GM21737 (cell line): ENCODE results near the gene DCT.
"Not testable (repeated sequence)": the region's sequence is repeated elsewhere in the genome, so short reads cannot be mapped to it uniquely, and the experiment has no call there.

Experiments
- ATAC-seq: cut with Tn5 transposase; IDR thresholded peaks from one replicate; pipeline ENCODE4 v1.9.1; 2021; ENCODE audit warnings: mild to moderate bottlenecking, moderate library complexity; ENCODE audit not compliant: unreplicated experiment

Gene DCT

DNA sequence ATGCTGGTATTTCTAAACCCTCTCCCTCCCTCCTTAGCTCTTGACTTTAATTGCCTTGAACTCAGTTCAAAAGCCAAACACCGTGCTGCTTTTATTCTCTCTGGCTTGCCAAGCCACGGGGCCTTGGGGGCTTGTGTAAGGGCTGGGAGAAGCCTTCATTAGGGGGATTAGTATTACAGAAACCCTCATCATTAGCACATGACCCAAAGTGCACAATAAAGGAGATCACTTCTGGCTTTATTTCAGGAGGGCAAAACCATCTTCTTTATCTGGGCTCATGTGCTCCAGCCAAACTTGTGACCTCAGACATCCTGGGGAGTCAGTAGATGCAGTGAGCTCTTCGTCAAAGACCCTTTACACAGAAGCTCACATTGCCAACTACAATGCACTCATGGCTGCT, at the start of gene DCT:
TSS of gene DCT (minus strand) at position 67 of the 400 bp plus-strand sequence. CDS start 427 bp downstream, outside the sequence.
- ATAC-seq, result no peak

DNA sequence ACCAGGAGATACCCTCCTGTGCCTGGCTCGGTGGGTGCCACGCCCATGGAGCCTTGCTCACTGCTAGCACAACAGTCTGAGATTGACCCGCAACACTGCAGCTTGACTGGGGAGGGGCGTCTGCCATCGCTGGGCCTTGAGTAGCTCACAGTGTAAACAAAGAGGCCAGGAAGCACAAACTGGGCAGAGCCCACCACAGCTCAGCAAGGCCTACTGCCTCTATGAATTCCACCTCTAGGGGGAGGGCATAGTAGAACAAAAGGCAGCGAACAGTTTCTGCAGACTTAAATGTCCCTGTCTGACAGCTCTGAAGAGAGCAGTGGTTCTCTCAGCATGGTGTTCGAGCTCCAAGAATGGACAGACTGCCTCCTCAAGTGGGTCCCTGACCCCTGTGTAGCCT, 47.5 kb upstream of the DCT start:
- not testable (repeated sequence) for ATAC-seq

DNA sequence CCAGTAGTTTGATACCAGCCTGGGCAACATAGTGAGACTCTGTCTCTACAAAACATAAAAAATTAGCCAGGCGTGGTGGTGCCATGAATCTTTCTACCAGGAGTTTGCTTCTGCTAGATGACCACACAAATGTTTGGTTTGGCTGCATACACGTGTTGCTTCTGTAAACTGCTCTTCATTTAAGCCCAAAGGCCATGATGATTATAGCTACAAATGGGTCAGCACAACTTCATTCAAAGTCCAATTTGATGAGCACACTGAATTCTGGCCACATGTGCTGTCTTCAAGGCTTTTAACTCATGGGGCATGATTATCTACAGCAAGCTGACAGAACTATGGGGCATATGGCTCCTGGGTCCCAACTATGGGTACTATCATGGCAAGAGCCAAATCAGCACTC, 46.3 kb upstream of the DCT start:
- no peak for ATAC-seq

DNA sequence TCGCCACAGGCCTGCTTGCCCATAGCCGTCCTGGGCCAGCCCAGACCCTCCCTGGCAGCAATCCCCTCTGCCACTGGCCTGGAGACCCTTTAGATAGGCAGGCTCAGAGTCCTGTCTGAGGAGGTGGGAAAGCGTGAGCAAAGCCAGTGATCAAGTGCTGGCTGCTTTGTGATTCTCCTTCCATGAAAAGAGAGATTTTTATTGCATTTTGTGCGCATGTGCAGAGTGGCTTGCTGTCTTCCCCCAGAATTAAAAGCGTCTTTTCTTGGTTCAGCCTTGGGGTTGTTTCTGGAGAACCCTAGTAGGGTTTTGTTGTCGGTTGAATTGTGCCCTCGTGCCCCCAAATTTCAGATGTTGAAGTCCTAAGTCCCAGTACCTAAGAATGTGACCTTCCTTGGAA, 44.9 kb upstream of the DCT start:
- ATAC-seq, result no peak

DNA sequence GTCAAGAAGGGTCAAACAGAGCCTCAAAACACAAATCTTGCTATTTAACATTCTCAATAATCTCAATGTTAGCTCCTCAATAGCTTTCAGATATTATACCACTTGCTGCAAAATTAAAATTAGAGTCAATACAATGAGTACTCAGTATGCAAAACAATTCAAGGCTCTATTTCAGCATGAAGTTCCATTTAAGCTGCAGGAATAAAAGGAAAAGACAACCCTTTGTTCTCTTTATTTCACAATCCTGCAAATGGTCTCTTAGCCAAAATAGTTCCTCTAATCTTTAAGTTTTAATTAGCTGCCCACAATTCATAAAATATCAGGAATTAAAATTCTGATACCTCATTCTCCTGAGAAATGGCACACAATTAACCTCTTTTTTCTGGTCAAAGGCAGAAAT, 40.5 kb upstream of the DCT start:
- ATAC-seq, result no peak

DNA sequence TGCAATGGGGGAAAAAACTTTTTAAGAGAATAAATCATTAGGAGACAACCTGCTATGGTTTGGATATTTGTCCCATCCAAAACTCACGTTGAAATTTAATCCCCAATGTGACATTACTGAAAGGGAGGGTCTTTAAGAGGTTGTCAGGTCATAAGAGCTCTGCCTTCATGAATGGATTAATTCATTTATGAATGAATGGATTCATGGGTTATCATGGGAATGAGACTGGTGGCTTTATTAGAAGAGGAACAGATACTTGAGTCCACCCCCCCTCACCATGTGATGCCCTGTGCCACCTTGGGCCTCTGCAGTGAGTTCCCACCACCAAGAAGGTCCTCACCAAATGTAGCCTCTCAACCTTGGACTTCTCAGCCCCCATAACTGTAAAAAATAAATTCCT, 37.0 kb upstream of the DCT start:
- no peak for ATAC-seq

DNA sequence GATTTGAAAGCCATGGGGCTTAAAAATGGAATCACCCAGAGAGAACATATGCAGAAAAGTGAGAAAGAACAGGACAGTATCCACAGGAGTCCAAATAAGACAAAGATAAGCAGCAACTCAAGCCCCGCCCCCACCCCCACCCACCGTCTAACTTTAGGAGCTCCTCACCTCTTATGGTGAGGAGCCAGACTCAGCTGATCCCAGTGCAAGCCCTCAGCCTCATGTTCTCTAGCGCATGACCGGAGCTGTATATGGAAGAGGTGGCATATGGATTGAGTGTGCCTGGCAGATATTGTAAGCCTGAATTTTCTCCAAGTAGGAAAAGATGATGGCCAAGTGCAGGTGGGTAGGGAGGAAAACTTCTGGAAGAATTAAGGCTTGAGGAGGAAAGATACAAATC, 36.4 kb upstream of the DCT start:
- ATAC-seq, result no peak

DNA sequence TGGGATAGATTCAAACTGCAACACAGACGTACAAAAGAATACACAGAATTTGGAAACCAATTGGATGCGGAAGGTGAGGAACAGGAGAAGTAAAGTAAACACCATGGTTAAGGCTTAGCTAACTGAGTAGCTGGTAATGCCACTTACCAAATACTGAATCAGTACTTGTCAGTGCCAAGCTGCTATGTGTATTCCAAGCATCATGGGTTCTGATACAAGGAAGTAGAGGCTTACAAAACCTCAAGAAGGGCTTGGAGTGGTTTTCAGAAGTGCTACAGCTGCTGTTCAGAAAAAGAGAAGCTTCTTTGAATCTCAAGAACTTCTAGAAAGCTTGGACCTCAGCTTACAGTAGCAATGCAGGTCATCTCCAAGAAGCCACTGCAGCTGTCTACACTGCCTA, 35.9 kb upstream of the DCT start:
- ATAC-seq, result no peak

DNA sequence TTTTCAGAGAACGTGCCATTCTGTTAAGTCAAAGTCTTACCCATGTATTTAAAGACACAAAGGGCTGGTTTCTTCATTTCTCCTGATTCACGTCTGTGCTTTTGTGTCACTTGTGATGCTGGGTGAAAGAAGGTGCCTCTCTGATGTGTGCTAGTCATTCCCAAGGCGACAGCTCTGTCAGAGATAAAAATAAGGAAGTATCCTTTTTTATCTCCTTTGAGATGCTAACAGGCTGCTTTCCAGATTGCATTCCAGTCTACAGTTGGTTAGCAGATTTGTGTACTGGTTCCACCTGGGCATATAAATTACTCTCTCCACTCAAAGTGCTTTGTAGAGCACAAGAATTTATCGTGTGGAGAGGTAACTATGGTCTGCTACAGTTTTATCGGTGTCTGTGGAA, 33.5 kb upstream of the DCT start:
- ATAC-seq, result no peak

DNA sequence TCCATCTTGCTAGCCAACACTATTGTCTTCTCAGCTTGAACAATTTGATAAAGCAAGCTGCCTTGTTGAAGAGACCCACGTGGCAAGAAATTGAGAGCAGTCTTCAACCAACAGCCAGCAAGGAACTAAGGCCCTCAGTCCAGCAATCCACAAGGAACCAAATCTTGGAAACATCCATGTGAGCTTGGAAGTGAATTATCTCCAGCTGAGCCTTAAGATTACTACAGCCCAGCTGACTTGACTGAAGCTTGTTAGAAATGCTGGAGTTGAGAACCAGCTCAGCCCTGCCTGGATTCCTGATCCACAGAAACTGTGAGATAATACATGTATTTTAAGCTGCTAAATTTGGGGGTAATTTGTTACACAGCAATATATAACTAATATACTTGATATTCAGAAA, 26.2 kb upstream of the DCT start:
- no peak for ATAC-seq

DNA sequence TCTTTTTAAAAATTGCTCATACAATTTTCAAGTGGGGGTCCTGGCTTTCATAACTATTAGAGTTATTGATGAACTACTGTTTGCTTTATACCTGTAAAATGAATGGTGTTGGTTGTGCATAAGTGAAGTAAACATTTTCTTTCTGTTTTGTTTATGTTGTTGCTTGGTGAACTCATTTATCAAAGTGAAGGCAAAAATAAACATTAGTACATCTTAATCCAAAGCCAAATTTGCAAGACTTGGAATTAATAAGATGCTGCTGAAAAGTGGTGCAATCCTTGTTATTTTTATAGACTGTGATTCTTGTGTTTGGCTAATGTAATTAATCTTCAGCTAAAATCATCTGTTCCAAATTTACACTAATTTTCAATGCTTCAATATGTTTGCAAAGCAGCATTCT, 24.4 kb upstream of the DCT start:
- ATAC-seq, result no peak

DNA sequence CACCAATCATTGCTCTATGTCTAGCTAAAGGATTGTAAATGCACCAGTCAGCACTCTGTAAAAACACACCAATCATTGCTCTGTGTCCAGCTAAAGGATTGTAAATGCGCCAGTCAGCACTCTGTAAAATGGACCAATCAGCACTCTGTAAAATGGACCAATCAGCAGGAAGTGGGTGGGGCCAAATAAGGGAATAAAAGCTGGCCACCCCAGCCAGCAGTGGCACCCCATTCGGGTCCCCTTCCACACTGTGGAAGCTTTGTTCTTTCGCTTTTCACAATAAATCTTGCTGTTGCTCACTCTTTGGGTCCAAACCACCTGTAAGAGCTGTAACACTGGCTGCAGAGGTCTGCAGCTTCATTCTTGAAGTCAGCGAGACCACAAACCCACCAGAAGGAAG, 19.3 kb upstream of the DCT start:
- ATAC-seq, result not testable (repeated sequence)

DNA sequence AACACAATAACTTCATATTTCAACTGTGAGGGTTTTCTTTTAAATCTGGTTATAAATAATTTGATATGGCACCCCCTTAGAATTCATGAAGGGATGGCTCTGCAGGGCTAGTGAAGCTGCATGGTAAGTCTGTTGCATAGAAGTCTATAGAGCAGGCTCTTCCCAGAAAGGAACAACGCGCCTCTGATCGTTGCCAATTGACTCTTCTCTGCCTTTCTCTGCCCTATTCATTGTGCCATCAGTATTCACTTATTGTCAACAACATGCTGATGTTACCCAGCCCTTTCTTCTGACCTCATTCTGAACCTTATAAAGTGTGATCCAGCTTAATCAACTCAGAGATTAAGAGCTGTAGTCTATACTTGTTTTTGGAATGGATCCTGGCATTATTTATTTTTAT, 16.3 kb upstream of the DCT start:
- no peak for ATAC-seq

DNA sequence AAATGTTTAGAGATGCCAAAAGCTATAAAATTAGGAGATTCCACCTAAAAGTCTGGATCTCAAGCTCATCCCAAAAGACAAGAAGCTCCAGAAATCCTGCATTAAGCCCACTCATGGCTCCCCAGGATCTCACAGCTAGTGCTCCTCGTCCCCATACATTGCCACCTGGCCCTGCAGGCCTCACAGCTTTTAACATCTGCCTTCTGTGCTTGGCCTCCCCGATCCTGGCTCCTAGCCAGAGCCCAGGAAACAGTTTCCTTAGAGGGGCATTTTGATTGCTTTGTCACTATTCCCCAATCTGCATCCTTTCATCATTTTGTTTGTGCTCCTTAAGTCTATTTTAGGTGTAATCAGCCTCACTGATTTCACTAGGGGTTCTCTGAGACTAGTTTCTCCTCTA, 14.5 kb upstream of the DCT start:
- ATAC-seq, result no peak

DNA sequence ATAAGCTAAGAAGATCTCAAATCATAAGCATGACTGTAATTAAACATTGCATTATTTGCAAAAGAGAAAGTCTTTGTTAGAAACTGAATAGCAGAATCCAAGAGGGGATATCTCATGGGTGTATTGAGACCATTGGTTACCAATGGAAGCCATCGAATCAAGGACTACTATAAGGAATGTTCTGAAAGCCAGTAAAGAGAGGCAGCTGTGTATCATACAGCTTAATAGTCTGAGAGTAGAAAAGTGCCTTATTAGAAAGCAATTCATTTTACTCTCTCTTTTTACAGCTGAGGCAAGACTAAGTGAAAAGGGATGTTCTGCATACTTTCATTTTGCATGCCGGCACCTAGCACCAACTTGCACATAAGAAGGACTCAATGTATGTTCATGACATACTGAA, 7.6 kb upstream of the DCT start:
- ATAC-seq, result no peak

DNA sequence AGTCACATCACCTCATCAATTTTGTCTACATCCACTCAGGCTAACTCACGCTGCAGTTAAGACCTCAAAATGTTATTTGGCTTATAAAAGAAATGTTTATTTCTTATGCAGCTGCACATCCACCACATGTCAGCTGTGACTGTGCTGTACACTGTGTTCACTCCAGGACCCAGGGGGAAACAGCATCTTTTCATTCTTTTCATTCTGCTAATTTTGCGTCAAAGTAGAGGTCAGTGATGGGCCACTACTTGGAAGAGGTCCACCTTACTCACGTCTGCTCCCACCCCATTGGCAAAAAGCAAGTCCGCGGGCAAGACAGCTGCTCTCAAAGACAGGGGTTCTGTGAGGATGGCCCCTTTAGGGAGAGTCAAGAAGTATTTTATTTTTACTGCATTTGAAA, 4.5 kb upstream of the DCT start:
- ATAC-seq, result no peak

DNA sequence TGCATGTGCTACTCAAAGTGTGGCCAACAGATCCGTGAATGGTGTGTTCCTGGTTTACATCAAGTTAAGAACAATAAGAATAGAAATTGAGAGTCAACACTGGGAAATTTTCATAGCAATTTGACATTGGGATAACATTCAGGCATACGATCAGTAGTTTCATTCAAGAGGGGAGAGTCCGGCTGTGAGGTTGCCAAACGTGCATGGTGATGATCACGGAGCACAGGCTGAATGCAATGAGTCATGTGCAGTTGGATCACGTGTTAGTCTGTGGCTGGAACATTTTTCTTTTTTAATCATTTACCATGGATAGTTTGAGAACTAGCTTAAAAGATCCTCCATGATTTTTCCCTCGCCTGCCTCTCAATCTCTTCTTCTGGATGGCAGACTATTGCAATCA, 2.5 kb upstream of the DCT start:
- ATAC-seq, result no peak

DNA sequence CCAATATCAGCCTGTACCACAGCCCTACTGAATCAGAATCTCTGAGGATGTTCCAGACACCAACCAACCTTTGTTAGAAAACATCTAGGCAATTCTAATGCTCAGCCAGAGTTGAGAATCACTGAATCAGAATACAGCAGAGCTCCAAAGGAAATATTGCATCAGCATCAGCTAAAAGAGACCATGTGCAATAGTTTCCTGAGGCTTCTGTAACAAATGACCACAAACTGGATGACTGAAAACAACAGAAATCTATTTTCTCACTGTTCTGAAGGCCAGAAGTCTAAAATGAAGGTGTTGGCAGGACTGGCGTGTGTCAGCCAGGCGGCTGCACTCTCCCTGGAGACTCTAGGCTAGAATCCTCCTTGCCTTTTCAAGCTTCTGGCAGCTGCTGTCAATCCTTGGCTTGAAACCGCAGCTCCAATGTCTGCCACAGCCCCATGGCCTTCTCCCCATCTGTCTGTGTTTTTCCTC, 1.2 kb upstream of the DCT start:
- ATAC-seq, result no peak

DNA sequence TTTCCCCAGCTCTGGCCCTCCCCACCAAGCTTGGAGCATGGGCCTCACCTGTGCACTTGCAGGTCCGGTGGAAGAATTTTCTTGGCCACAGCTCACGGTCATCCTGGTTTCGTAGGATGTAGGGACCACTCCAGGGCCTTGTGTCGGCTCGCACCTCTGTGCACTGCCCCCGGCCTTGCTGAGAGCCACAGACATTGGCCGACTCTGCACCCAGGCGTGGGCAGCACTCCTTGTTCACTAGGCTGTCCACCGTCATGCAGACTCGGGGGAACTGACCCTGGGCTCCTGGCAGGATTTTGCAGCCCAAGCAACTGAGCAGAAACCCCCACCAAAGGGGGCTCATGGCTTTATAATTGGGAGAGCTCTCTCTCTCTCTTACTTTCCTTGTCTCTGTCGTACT, 569 bp downstream of the DCT start:
- no peak for ATAC-seq

DNA sequence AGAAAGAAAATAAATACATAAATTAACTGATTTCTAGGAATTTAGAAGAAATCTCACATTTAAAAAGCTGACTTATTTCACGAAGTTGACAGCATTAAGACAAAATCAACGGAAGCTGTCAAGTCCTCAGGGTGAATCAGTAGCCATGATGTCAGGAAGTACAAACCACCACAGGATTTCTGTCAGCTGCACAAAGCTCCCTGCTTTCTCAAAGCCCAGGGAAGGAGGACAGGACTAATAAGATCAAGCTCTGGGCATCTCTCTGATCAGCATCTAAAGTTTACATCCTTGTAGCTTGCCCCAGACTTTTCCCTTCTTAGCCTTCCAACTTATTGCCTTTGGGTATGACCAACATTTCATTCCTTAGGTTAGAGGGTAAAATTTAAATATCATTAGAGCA, 9.4 kb downstream of the DCT start:
- no peak for ATAC-seq

DNA sequence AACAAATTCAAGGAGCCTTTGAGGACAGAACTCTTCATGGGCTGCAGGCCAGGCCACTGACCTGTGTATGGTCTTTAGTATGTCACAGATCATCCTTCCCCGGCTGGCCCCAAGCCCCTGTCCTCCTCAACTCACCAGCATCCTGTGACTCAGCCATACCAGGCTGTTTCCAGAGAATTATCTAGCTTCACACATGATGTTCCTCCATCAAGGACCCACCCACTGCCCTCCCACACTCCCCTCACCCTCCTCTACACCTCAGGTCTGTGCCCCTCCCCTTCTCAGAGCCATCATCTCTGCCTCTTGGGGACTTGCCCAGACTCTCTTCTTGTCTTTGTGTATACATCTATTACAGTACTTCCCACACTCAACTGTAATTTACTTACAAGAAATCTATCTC, 14.7 kb downstream of the DCT start:
- ATAC-seq, result no peak

DNA sequence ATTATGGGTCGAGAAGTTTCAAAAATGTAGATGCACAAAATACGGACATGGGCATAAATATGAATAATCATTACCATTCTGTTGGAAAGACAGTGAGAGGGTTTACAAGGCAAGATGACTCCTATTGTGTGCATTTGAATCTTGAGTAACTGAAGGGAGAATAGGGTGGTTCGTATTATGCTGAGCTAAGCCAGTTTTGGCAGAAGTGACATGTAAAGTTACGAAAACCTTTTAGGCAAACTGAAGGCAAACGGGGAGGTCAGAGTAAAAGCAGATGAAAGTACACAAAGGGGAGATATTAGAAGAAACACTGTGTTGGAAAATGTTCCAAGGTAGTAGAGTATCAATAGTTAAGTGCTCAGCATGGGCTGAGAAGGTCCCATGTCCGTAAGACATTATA, 16.8 kb downstream of the DCT start:
- no peak for ATAC-seq

DNA sequence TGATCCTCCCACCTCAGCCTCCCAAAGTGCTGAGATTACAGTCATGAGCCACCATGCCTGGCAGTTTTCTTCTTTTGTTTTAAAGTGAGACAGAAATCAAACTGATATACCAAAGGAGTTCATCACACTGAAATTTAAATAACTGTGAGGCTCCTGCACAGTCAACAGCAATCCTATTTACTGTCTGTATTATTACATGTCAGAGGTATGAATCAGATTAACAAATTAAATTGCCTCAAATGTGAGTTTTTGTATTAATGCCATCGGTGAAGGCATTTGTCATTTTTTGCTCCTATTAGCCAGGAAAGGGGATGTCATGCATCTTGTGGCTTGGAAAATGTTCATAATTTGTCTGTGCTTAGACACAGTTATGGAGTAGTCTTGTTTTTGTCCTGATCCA, 20.4 kb downstream of the DCT start:
- ATAC-seq, result no peak

DNA sequence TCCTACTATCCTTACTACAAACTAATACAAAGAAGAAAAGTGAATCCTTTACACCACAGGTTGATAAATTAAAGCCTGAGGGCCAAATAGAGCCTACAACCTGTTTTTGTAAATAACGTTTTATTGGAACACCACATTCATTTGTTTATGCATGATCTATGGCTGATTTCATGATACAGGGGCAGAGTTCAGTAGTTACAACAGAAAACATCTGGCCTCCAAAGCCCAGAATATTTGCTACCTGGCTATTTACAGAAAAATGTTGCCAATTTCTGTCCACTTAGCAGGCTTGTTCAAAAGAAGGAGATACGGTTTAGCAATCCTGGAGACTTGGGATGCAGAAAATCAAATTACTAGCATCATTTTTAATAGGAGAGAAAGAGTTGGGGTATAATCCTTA, 24.1 kb downstream of the DCT start:
- ATAC-seq, result no peak
